HepG2 (cell line): ENCODE data around the gene PSKH1. TPM values are rescaled to one million over a fixed set of nuclear protein-coding genes. Genes with fewer than 3 reads are reported as not detected.

ENCODE experiments used
- BORCS8-MEF2B ChIP-seq: sonication (generic); formaldehyde crosslinking; IDR thresholded peaks from 2 replicates; pipeline ENCODE4 v1.8.0; 2022; ENCODE audit warnings: mild to moderate bottlenecking, missing genetic modification reagents
- BRCA1 ChIP-seq: sonication (generic); formaldehyde crosslinking; IDR thresholded peaks from 2 replicates; pipeline ENCODE4 v1.4.0; 2020; ENCODE audit warnings: missing genetic modification reagents
- CREB3 ChIP-seq: sonication (generic); formaldehyde crosslinking; IDR thresholded peaks from 2 replicates; pipeline ENCODE4 v1.5.0; 2020; ENCODE audit warnings: missing genetic modification reagents
- EZH2 ChIP-seq: conservative IDR thresholded peaks from 2 replicates; pipeline ENCODE4 v1.6.1; 2012; ENCODE audit warnings: mild to moderate bottlenecking, low read depth, low read length, moderate library complexity
- FOXO4 ChIP-seq: sonication (generic); formaldehyde crosslinking; conservative IDR thresholded peaks from 2 replicates; pipeline ENCODE4 v1.8.1; 2023; ENCODE audit warnings: missing genetic modification reagents
- FOXP4 ChIP-seq: sonication (generic); formaldehyde crosslinking; IDR thresholded peaks from 2 replicates; pipeline ENCODE4 v1.4.0; 2020; ENCODE audit warnings: missing genetic modification reagents
- JARID2 ChIP-seq: sonication (generic); formaldehyde crosslinking; IDR thresholded peaks from 2 replicates; pipeline ENCODE4 v1.8.1; 2023; ENCODE audit warnings: missing genetic modification reagents, inconsistent platforms; ENCODE audit not compliant: insufficient replicate concordance
- KLF13 ChIP-seq: sonication (generic); formaldehyde crosslinking; IDR thresholded peaks from 2 replicates; pipeline ENCODE4 v1.4.0; 2020; ENCODE audit warnings: mild to moderate bottlenecking, missing genetic modification reagents
- NCOA1 ChIP-seq: sonication (generic); formaldehyde crosslinking; IDR thresholded peaks from 2 replicates; pipeline ENCODE4 v1.9.0; 2021; ENCODE audit warnings: missing genetic modification reagents
- POLR2G ChIP-seq: fragments of 200-400 bp; formaldehyde crosslinking; IDR thresholded peaks from 2 replicates; pipeline ENCODE4 v1.6.1; 2018; ENCODE audit warnings: mild to moderate bottlenecking, low read depth, low read length, moderate library complexity
- SALL2 ChIP-seq: sonication (generic); formaldehyde crosslinking; IDR thresholded peaks from 2 replicates; pipeline ENCODE4 v1.8.1; 2023; ENCODE audit warnings: mild to moderate bottlenecking, missing genetic modification reagents, inconsistent platforms
- SNAI1 ChIP-seq: sonication (generic); formaldehyde crosslinking; IDR thresholded peaks from 2 replicates; pipeline ENCODE4 v1.5.0; 2020; ENCODE audit warnings: mild to moderate bottlenecking, missing genetic modification reagents, borderline replicate concordance
- ZEB1 ChIP-seq: IDR thresholded peaks from 2 replicates; pipeline ENCODE4 v1.6.1; 2012; ENCODE audit warnings: mild to moderate bottlenecking, low read depth, inconsistent platforms; ENCODE audit not compliant: insufficient replicate concordance
- ZFY ChIP-seq: sonication (generic); formaldehyde crosslinking; IDR thresholded peaks from 2 replicates; pipeline ENCODE4 v1.4.0; 2020; ENCODE audit warnings: missing genetic modification reagents
- ZKSCAN8 ChIP-seq: IDR thresholded peaks from 2 replicates; pipeline ENCODE4 v1.6.1; 2016; ENCODE audit warnings: borderline replicate concordance, missing genetic modification reagents, missing compliant biosample characterization
- ZNF124 ChIP-seq: sonication (generic); formaldehyde crosslinking; IDR thresholded peaks from 2 replicates; pipeline ENCODE4 v1.4.0; 2020; ENCODE audit warnings: missing genetic modification reagents
- ZNF335 ChIP-seq: sonication (generic); formaldehyde crosslinking; IDR thresholded peaks from 2 replicates; pipeline ENCODE4 v1.4.0; 2020; ENCODE audit warnings: missing genetic modification reagents
- ZNF558 ChIP-seq: sonication (generic); formaldehyde crosslinking; IDR thresholded peaks from 2 replicates; pipeline ENCODE4 v1.9.0; 2022; ENCODE audit warnings: mild to moderate bottlenecking, missing genetic modification reagents, borderline replicate concordance
- ZNF563 ChIP-seq: sonication (generic); formaldehyde crosslinking; IDR thresholded peaks from 2 replicates; pipeline ENCODE4 v1.8.0; 2022; ENCODE audit warnings: mild to moderate bottlenecking, moderate library complexity, missing genetic modification reagents
- ZNF569 ChIP-seq: sonication (generic); formaldehyde crosslinking; IDR thresholded peaks from 2 replicates; pipeline ENCODE4 v1.5.0; 2020; ENCODE audit warnings: mild to moderate bottlenecking, missing genetic modification reagents, moderate library complexity, borderline replicate concordance
- ZNF678 ChIP-seq: sonication (generic); formaldehyde crosslinking; IDR thresholded peaks from 2 replicates; pipeline ENCODE4 v1.4.0; 2020; ENCODE audit warnings: mild to moderate bottlenecking, missing genetic modification reagents
- ZNF761 ChIP-seq: sonication (generic); formaldehyde crosslinking; conservative IDR thresholded peaks from 2 replicates; pipeline ENCODE4 v1.4.0; 2020; ENCODE audit warnings: mild to moderate bottlenecking, missing genetic modification reagents
- ZNF777 ChIP-seq: sonication (generic); formaldehyde crosslinking; IDR thresholded peaks from 2 replicates; pipeline ENCODE4 v1.4.0; 2020; ENCODE audit warnings: missing genetic modification reagents
- polyA plus RNA-seq, 8 experiments: library from polyadenylated mRNA; depleted of rRNA in 3 of 8; stranded (reverse) in 7 of 8; unstranded in 1 of 8; fragments of >200 nt; fragmentation: Illumina TruSeq in 4 of 8; extraction: Trizol in 4 of 8; gene quantifications; 2 replicates each; pipeline versions ENCODE4 v1.2.1 to v1.2.3, GENCODE V29; 2011 to 2016; ENCODE audit warnings: low read depth in 4 of 8, missing spikeins in 1 of 8, mixed read lengths in 1 of 8; ENCODE audit not compliant: insufficient read depth in 1 of 8
- total RNA-seq, 5 experiments: library from RNA; depleted of rRNA; stranded (reverse); fragments of >200 nt; fragmentation: Illumina TruSeq; extraction: Trizol; gene quantifications; 2 replicates each; pipeline ENCODE4 v1.2.3, GENCODE V29; 2016; ENCODE audit warnings: low read depth in 1 of 5
- TF ChIP-seq, protein P1 (sequence below): sonication (generic); formaldehyde crosslinking; IDR thresholded peaks from 2 replicates; pipeline ENCODE4 v1.5.0; 2020; ENCODE audit warnings: mild to moderate bottlenecking, missing genetic modification reagents
- TF ChIP-seq, protein P2 (sequence below): sonication (generic); formaldehyde crosslinking; IDR thresholded peaks from 2 replicates; pipeline ENCODE4 v1.4.0; 2020; ENCODE audit warnings: missing genetic modification reagents; ENCODE audit errors: not compliant biosample characterization

The PSKH1 gene
- total and polyA plus RNA-seq, 2 of the 13 experiments (the other 11 are each of a cell fraction or from before 2014, with no cell fraction given), result 8.4 to 19.1 TPM

DNA sequence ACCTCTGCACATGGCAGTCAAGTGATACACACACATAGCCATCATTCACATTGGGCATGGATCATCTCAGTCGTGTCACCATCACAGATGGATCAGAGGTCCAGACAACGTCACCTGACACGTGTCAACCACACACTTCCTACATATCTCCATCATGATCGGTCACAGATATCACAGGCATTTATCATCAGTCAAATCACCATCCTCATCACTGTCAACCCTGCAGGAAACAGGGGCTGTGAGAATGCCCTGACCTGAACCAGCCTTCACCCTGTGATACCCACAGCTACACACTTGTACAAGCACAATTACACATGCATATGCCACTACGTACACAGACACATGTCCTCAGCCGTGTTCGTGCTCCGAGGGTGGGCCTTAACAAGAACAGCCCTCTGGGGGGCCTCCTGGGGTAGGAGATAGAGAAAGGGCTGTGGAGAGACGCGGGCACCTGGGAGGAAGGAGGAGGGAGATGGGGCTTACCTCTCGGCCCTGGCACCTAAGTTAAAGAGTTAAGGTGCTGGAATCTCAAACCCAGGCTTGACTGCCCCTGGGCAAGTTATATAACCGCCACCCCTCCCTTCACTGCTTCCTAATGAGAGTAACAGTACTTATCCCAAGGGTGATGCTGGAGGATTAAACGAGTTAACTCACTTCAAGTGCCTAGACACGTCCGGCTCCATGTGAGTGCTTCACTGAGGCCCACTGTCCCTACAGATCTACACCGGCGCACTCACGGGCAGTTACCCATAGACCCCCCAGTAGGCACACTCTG lies 74.3 kb downstream of the PSKH1 start (continued):
- TF ChIP-seq FOXO4 (no peak), SALL2 (CRISPR knock-in tag) (no peak), KLF13 (CRISPR knock-in tag) (no peak), JARID2 (CRISPR knock-in tag) (no peak), ZNF777 (CRISPR knock-in tag) (no peak), ZFY (CRISPR knock-in tag) (no peak), ZKSCAN8 (CRISPR knock-in tag) (no peak), ZEB1 (no peak), FOXP4 (CRISPR knock-in tag) (no peak), ZNF124 (no peak), ZNF761 (no peak), ZNF563 (CRISPR knock-in tag) (no peak), SNAI1 (0 out of 2 replicates have a peak, but pooled peaks have one; percentile 38), ZNF558 (no peak), POLR2G (no peak), BRCA1 (no peak), NCOA1 (CRISPR knock-in tag) (no peak), ZNF569 (CRISPR knock-in tag) (no peak), CREB3 (CRISPR knock-in tag) (no peak), BORCS8-MEF2B (peak; percentile 26; the same call in 1 of the 2 replicates), EZH2 (no peak), ZNF678 (no peak), ZNF335 (no peak)
- TF ChIP-seq, protein P1, sequence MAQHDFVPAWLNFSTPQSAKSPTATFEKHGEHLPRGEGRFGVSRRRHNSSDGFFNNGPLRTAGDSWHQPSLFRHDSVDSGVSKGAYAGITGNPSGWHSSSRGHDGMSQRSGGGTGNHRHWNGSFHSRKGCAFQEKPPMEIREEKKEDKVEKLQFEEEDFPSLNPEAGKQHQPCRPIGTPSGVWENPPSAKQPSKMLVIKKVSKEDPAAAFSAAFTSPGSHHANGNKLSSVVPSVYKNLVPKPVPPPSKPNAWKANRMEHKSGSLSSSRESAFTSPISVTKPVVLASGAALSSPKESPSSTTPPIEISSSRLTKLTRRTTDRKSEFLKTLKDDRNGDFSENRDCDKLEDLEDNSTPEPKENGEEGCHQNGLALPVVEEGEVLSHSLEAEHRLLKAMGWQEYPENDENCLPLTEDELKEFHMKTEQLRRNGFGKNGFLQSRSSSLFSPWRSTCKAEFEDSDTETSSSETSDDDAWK (CRISPR knock-in tag), result no peak
- TF ChIP-seq, protein P2, sequence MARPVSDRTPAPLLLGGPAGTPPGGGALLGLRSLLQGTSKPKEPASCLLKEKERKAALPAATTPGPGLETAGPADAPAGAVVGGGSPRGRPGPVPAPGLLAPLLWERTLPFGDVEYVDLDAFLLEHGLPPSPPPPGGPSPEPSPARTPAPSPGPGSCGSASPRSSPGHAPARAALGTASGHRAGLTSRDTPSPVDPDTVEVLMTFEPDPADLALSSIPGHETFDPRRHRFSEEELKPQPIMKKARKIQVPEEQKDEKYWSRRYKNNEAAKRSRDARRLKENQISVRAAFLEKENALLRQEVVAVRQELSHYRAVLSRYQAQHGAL, result no peak
